CD4-positive, alpha-beta T cell (primary cell): Measurements from ENCODE around the gene MCTP1. TPM values are rescaled to one million over a fixed set of nuclear protein-coding genes. Genes with fewer than 3 reads are reported as not detected.

Experiments used
- ATAC-seq: fragments of 200-7000 bp; cut with Tn5 transposase; one replicate; pipeline ENCODE4 v1.10.0; 2022; ENCODE audit warnings: mild to moderate bottlenecking; ENCODE audit not compliant: poor library complexity
- CTCF ChIA-PET: fragments of 350-600 bp; sonication (Branson Sonifier 250); formaldehyde crosslinking; loops from one replicate; lab custom pipeline; 2021; ENCODE audit warnings: antibody characterized with exemption, inconsistent platforms; lab: Charles Lee
- POLR2A ChIA-PET: fragments of 350-600 bp; sonication (Branson Sonifier 250); formaldehyde crosslinking; loops from one replicate; lab custom pipeline; 2021; ENCODE audit warnings: antibody characterized with exemption, inconsistent platforms; lab: Charles Lee
- DNase-seq, 14 experiments: peaks; one replicate each; pipeline ENCODE4 v3.0.0-alpha.2; 2013 to 2020; ENCODE audit warnings: mixed read lengths in 2 of 14
- H3K27ac ChIP-seq, 2 donors: one replicate each; pipeline versions ENCODE4 v1.5.1 to v1.7.0; 2013; ENCODE audit warnings: low read length in 2 of 2, low read depth in 1 of 2, mild to moderate bottlenecking in 1 of 2
- H3K27me3 ChIP-seq, 2 experiments: 1 replicate in 1 of 2; 2 replicates in 1 of 2; pipeline versions ENCODE4 v1.6.1 to v1.7.0; 2013; ENCODE audit warnings: low read length in 2 of 2, control low read depth in 1 of 2, mild to moderate bottlenecking in 1 of 2, moderate library complexity in 1 of 2; ENCODE audit not compliant: insufficient read depth in 2 of 2, control insufficient read depth in 1 of 2
- H3K36me3 ChIP-seq: one replicate; pipeline ENCODE4 v1.6.1; 2013; ENCODE audit warnings: low read length, control low read depth; ENCODE audit not compliant: insufficient read depth
- H3K4me1 ChIP-seq: one replicate; pipeline ENCODE4 v1.6.1; 2013; ENCODE audit warnings: low read length, control low read depth; ENCODE audit not compliant: insufficient read depth
- H3K4me3 ChIP-seq: one replicate; pipeline ENCODE4 v1.5.1; 2013; ENCODE audit warnings: mild to moderate bottlenecking, low read length, moderate library complexity
- H3K9me3 ChIP-seq, 2 experiments: 1 replicate in 1 of 2; 2 replicates in 1 of 2; pipeline versions ENCODE4 v1.6.1 to v1.7.0; 2013; ENCODE audit warnings: low read length in 2 of 2, mild to moderate bottlenecking in 2 of 2, control low read depth in 1 of 2, moderate library complexity in 1 of 2; ENCODE audit not compliant: control insufficient read depth in 1 of 2, insufficient read depth in 1 of 2
- H3K27ac Mint-ChIP-seq: one replicate; pipeline ENCODE4 v1.8.0; 2020; ENCODE audit warnings: mixed read lengths
- H3K27me3 Mint-ChIP-seq: one replicate; pipeline ENCODE4 v1.8.0; 2021; ENCODE audit warnings: mixed read lengths
- H3K36me3 Mint-ChIP-seq: one replicate; pipeline ENCODE4 v1.8.0; 2021; ENCODE audit warnings: low read depth, mixed read lengths
- H3K4me1 Mint-ChIP-seq: one replicate; pipeline ENCODE4 v1.8.0; 2021; ENCODE audit warnings: low read depth, mixed read lengths
- H3K4me3 Mint-ChIP-seq: one replicate; pipeline ENCODE4 v1.8.0; 2020; ENCODE audit warnings: mild to moderate bottlenecking, mixed read lengths
- H3K9me3 Mint-ChIP-seq: one replicate; pipeline ENCODE4 v1.8.0; 2020; ENCODE audit warnings: mixed read lengths
- CTCF ChIP-seq: fragments of 200-600 bp; IDR thresholded peaks from one replicate; pipeline ENCODE4 v1.8.0; 2022; ENCODE audit warnings: antibody characterized with exemption, mild to moderate bottlenecking
- intact Hi-C, 2 experiments: fragments of 100-400 bp; cut with DNase I in 1 of 2; cut with micrococcal nuclease in 1 of 2; formaldehyde crosslinking; loops; one replicate each; pipeline versions ENCODE4 v1.15.1 to v1.9.0; 2023 to 2025; cut with DNase I, micrococcal nuclease
- total RNA-seq, 174 experiments: library from RNA in 2 of 174; stranded (reverse) in 2 of 174; gene quantifications; one replicate each; pipeline ENCODE4 v1.2.3 and lab custom pipeline; 2021 to 2026

Gene MCTP1
- total RNA-seq, 2 experiments from 2014 or later, result 2.1 to 2.7 TPM

GRCh38 chr5:95191330-95191729 is 93.6 kb downstream of the MCTP1 start:
- Mint-ChIP-seq H3K4me3 (no peak overlapping the region), H3K27ac (no peak overlapping the region), H3K9me3 (no peaks in the 10 kb centered on the region), H3K4me1 (no peaks in the 10 kb centered on the region), H3K27me3 (no peaks in the 10 kb centered on the region), H3K36me3 (no peaks in the 10 kb centered on the region)
- no peak overlapping the region for H3K4me3 ChIP-seq
- no peaks in the 10 kb centered on the region for H3K36me3 ChIP-seq
- H3K9me3 ChIP-seq, result no peaks in the 10 kb centered on the region
- no peaks in the 10 kb centered on the region for H3K27me3 ChIP-seq
- no peak overlapping the region for H3K27ac ChIP-seq
- no peak for ATAC-seq
- POLR2A ChIA-PET, result no interaction called here
- intact Hi-C loops, result no loop called here
- no peaks in the 10 kb centered on the region for H3K4me1 ChIP-seq
- DNase-seq, result no peak
- no peak for TF ChIP-seq CTCF
- CTCF ChIA-PET, result no interaction called here

- H3K4me1 Mint-ChIP-seq, result no peaks in the 10 kb centered on the region
- H3K9me3 ChIP-seq, result no peaks in the 10 kb centered on the region
- H3K4me1 ChIP-seq, result no peaks in the 10 kb centered on the region
- no peak overlapping the region for H3K4me3 Mint-ChIP-seq
- H3K4me3 ChIP-seq, result no peak overlapping the region
- ATAC-seq (no peak), DNase-seq (peak in 2 of 14 experiments; percentile 1 to 10)
- no peak overlapping the region for H3K27ac ChIP-seq
- no peaks in the 10 kb centered on the region for H3K36me3 Mint-ChIP-seq
- no peaks in the 10 kb centered on the region for H3K27me3 Mint-ChIP-seq
- H3K27ac Mint-ChIP-seq, result no peak overlapping the region
- H3K27me3 ChIP-seq, result no peaks in the 10 kb centered on the region
- intact Hi-C loops, result no loop called here
- POLR2A ChIA-PET, result no interaction called here
- CTCF ChIA-PET, result no interaction called here
- no peaks in the 10 kb centered on the region for H3K36me3 ChIP-seq
- H3K9me3 Mint-ChIP-seq, result no peaks in the 10 kb centered on the region
- TF ChIP-seq CTCF, result no peak
Measured at GRCh38 chr5:95184924-95185323, 100.0 kb downstream of the MCTP1 start.

- no peaks in the 10 kb centered on the region for H3K27me3 Mint-ChIP-seq
- ChIA-PET POLR2A (no interaction called here), CTCF (no interaction called here)
- ATAC-seq (no peak), DNase-seq (no peak)
- Histone ChIP-seq H3K36me3 (no peaks in the 10 kb centered on the region), H3K4me3 (no peak overlapping the region), H3K4me1 (no peaks in the 10 kb centered on the region), H3K9me3 (no peaks in the 10 kb centered on the region), H3K27ac (no peak overlapping the region), H3K27me3 (no peaks in the 10 kb centered on the region)
- intact Hi-C loops, result no loop called here
- no peaks in the 10 kb centered on the region for H3K9me3 Mint-ChIP-seq
- no peak overlapping the region for H3K27ac Mint-ChIP-seq
- no peak overlapping the region for H3K4me3 Mint-ChIP-seq
- TF ChIP-seq CTCF, result no peak
- H3K4me1 Mint-ChIP-seq, result no peaks in the 10 kb centered on the region
- H3K36me3 Mint-ChIP-seq, result no peaks in the 10 kb centered on the region
Measured at GRCh38 chr5:95181644-95182043, 103.2 kb downstream of the MCTP1 start.
